Measurements from ENCODE around the gene CPEB4.

The CPEB4 gene

DNA sequence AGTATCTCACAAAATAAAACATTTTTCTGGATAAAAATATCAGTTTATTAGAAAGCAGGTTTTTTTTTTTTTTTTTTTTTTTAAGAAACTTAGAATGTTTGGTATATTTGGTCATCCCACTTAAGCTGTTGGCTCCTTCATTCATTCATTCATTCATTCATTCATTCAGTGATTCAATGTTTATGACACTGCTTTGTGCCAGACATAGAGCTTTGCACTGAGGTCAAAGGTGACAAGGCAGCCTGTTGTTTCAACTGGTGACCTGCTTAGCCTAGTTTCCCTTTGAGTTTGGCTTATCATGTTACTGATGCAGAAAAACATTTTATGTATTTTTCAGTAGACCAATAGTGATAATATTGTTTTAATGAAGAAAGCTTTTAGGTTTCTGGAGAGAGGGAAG, 23.5 kb downstream of the CPEB4 start:
- DNase-seq (ENCODE audit: insufficient read length, low spot score) = no peak
- FAIRE-seq = no peak

DNA sequence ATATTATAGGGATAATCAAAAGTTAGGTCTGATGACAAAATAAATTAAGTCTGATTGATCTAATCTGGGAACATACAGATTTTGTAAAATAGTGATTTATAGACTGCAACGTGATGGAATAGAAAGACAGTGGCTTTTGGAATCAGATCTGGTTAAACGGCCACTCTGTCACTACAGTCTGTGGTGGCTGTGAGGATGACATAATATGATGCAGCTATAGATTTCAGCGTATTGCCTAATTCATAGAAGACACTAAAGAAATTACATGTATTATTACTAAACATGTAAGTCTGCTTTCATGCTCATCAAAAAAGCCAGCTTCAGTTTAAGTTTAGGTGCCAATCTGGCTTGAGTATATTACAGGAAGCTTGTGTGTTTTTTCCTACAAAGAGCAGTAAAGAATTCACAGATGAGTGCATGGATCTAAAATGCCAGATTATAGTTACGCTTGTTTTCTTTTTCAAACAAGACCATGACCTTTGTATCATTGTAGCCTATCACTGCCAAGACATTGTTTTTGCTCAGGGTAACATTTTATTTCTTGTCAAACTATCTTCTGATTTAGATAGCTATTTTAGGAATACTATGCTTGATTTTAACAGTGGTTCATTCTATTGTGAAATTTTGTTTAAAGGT, 25.7 kb downstream of the CPEB4 start:
- peak; percentile 8 for FAIRE-seq
- no peak for DNase-seq (ENCODE audit: insufficient read length, low spot score)

DNA sequence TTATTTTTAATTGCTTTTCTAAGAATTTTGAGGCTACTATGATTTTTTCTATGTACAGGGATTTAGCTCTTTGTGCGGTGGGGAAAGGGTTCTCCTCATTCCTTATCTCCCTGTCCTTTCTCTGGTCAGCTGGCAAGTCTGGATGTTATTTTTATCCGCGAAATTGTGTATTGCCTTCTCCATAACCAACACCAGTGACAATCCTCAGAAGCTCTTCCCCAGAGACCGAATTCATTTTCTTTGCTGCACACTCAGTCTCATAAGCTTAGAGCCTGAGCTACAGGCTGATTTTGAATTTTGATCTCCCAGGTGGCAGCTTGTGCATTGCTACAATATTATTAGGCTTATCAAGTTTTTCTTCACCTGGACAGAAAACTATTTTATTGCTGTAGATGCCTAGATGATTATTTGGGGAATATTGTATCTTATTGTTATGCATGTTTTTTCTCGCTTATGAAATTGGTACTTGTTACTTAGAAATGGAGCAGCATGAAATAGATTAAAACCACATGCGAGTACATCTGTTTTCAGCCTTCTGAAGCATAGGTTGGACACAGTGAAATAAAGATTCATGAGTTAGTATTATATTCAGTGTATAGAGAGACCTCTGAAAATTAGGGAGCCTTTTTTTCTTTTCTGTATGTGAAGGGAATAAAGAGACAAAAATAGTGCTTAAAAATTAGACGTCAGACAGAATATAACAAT, 27.3 kb downstream of the CPEB4 start:
- FAIRE-seq (no peak), DNase-seq (ENCODE audit: insufficient read length, low spot score) (no peak)

DNA sequence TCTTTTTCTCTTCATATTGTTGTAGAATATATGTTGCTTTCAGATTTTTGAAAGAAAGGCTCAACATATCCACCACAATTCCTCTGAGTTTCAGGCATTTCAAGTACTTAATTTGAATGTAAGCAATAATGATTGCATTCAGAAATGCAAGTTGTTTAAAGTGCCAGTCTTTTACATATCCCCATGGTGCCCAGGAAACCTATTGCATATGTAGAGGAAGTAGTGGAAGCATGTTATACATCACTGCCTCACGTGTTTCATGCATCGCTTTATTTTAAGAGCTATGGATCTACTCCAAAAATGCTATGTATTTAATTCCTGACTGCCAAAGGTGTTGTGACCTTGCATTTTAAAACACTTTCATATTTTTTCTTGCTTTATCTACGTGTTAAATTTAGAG, 28.1 kb downstream of the CPEB4 start:
- no peak for DNase-seq (ENCODE audit: insufficient read length, low spot score)
- peak; percentile 51 for FAIRE-seq

DNA sequence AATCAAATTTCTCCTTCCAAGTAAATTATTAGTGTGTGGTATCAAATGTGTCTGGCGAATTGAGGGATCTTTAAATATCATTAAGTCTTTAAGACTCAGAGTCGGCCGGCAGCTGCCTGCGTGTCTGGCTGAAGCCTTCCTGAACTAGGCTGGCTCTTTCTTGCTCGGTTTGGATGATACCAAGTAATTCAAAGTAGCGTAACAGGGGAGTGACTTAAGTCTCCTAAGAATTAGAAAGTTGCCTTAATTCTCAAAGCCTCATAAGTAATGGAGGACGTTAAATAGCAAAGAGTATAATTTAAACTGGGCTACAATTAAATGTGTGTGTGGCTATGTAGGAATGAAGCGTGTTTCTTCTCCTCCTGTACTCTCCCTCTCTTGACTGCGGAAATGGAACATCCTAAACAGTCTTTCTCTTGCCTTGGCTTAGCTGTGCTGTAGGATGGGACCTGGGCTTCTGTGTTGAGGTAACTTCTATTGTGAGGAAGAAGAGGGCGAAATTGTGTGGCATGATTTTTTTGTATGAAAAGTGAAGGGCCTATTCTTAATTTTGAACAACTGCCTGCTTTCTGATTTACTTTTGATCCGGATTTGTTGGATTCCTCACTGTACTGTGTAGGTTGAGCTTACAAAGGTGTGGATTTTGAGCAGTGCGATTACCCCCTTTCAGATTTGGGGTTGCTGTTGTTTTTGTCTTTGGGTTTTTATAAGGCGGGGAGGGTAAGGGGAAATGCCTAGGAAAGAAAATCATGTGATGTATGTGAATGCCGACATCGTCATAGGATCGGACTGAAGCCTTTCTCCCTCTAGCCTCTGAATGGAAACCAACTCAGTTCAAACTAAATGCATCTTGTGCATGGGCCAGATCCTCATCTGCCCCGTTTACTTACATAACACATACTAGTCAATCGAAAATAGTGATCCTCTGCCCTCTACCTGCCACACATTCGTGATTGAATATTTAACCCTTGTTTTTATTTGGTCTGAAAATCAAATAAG, 29.9 kb downstream of the CPEB4 start:
- FAIRE-seq (peak; percentile 94), DNase-seq (ENCODE audit: insufficient read length, low spot score) (peak; percentile 31)

DNA sequence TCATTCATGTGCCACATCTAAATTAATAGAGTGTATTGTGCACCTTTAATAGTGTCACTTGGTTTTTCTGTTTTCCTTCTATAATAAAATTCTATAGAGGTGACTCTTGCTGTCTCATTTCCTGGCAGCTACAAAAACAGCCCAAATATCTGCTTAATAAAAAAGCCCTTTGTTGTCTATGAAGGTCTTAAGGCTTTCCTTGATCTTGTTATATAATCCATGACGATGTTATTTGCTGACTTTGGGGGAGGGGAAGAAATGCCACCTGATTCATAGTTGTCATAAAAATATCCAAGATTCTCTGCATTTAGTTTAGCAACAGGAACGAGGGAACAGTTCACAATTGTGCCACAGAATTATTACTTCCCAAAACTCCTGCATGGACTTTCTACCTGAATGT, 31.3 kb downstream of the CPEB4 start:
- FAIRE-seq (peak; percentile 75), DNase-seq (ENCODE audit: insufficient read length, low spot score) (no peak)

DNA sequence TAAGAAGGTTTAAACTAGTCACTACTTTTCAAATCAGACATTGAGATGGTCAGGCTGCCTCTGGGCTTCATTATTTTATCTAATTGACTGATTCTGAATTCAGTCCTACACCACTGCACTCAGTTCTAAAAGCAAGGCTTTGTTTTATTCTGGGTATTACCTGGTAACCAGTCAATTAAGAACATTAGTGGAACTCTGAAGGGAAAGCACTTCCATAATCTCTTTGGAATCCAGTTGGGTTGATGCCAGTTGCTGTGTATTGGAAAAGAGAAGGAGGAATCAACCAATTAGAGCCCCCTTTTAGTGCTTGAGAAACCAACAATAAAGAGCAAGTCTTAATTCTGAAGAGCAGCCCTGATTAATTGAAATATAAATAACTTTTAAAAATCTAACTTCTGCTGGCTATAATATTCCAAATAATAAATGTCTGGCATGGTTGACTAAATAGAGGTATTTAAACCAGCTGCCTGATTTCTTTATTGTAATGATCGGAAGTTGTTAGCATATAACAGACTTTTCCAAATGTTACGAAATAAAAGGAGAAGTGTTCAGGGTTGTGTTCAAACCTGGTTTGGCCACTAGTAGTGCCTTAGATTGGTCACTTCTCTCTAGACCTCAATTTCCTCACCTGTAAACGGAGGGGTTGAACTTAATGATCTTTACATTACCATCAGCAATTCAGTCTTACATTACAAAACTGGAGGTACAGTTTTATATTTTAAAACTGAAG, 32.0 kb downstream of the CPEB4 start:
- FAIRE-seq (no peak), DNase-seq (ENCODE audit: insufficient read length, low spot score) (no peak)

DNA sequence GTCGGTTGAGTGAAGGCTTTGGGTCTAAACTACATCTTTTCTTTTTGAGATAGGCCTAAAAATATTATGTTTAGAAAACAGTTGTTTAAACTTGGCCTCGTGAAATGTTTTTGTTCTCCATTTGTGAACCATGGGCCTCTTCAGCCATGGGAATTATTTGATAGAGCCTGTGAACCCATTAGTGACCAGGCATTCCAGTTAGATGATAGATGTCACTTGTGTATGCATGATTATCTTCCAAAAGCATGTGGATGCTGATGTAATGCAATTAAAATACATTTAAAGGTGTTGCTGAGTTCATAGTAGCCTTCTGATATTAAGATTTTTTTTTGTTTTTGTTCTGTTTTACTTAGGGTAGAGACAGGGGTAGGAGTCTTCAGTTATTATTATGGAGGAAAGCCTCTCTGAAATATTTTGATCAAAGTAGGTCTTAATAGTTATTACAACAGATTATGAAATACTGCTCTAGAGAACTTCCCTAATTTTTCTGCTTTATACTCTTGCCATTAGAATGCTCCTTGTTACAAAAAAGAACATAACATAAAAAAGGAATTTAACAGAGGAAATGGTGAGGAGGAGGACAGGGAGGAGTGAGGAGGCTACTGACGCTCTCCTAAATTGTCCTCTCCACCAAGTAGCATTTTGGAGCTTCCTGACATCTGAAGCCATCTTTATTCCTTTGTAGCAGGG, 32.9 kb downstream of the CPEB4 start:
- DNase-seq (ENCODE audit: insufficient read length, low spot score) = no peak
- FAIRE-seq = no peak

DNA sequence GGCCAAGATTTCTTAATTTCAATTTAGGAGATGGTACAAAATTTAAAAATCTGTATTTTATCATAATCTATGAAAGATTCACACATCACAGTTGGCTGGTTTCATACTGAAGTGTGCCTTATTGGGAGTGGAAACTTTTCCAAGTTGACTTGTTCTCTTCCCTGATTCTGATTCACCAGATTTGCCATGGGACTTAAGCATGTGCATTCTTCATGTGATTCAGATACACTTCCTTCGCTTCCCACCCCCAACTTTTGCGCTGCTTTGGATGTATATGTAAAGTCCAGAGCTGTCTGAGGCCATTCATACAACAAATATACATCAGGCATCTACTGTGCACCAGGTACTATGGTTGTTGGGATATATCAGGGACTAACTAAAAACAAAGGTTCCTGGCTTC, 34.4 kb downstream of the CPEB4 start:
- FAIRE-seq (no peak), DNase-seq (ENCODE audit: insufficient read length, low spot score) (no peak)

DNA sequence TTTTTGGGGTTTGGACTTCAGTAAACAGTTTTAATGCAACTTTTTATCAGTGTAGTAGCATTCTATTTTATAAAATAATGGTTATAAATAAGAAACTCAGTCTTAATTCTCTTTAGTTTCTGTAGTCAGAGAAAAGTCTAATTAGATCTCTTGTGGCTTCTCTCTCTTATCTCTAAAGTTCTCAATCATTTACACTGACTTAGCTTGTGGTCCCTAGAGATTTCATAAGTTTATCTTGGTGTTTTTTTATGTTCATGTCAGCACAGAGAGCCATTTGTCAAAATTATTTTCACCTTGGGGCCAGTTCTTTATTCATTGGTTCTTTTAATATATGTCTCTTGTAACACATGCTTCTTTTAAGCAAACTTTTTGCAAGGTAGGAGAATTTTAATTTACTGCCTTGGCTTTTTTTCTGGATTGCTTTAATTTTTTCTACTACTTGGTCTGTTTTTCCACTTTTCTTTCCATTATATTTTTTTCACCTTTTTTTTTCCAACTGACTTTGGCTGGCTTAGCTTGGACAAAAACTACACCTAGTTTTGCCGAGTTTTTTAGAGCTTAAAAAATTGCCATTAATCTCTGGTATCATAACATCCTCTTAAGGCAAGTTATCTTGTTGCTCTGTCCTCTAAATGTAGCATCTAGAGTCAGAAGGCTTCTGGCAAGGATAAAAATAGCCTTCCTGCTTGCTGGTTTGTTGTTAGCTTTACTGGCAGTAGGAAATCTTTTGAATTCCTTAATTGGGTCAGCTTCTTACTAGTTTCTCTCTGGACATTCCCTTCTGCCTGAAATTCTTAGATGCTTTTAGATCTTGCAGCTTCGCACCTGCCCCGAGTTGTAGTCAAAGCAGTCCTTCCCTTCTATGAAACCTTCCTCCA, 35.3 kb downstream of the CPEB4 start:
- FAIRE-seq (peak; percentile 69), DNase-seq (ENCODE audit: insufficient read length, low spot score) (no peak)

DNA sequence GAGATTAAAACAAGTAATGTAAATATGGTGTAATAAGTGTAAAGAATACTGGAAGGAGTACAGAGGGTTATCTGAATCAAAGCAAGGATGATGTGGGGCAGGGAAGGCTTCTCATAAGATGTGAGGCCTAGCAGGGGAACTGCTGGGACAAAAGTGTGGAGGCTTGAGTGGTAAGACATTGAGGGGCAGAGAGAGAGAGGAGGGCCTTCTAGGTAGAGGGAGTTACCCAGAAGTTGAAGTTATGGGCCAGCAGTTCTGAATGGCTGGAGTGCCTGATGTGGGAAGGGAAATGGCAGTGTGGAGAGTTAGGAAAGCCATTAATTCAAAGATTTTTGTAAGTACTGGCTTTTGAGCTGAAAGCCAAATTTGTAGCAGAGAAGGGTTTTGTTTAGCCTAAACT, 36.8 kb downstream of the CPEB4 start:
- peak; percentile 31 for FAIRE-seq
- DNase-seq (ENCODE audit: insufficient read length, low spot score) = no peak

DNA sequence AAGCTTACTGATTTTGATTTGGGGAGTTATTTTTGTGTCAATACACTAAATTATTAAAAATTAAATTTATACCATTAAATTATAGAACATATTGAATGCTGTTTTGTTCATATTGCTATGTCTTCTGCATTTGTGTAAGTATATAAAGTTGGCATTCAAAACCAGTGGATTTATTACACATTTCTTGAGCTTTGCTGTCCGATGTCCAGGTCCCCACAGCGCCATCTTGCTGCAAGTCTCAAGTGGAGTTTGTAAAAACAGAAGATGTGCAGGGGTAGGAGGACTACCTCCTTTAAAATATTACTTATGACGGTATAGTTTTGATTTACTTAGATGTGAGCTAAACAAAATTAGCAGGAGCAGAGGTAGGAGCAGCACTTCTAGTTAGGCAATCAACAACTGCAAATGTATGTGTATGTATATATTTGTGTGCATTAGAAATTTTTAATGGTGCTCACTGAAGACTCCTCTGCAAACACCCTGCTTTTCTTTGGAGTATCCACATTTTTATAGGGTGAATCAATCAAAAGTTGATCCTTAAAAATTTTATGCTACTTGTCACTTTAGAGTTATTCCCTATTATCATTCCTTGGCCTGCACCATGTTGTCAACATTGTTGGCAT, 37.4 kb downstream of the CPEB4 start:
- FAIRE-seq = peak; percentile 87
- DNase-seq (ENCODE audit: insufficient read length, low spot score) = no peak

DNA sequence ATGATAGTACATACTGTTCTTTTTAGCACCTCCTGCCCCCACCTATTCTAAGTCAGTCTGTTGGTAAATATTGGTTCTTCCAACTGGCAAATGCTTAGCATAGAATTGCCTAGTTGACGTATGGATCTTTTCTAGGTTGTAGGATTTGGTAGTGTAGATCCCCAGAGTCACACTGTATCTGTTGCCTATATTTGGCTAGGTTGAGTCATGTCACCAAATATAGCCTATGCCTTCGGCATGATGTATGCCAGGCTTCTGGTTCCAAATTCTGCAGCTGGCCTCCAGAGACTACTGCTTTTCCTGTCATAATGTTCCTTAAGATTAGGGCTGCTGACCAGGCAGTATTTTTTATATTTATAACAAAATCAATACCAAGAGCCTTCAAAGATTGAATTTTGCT, 38.2 kb downstream of the CPEB4 start:
- DNase-seq (ENCODE audit: insufficient read length, low spot score) (no peak), FAIRE-seq (no peak)

DNA sequence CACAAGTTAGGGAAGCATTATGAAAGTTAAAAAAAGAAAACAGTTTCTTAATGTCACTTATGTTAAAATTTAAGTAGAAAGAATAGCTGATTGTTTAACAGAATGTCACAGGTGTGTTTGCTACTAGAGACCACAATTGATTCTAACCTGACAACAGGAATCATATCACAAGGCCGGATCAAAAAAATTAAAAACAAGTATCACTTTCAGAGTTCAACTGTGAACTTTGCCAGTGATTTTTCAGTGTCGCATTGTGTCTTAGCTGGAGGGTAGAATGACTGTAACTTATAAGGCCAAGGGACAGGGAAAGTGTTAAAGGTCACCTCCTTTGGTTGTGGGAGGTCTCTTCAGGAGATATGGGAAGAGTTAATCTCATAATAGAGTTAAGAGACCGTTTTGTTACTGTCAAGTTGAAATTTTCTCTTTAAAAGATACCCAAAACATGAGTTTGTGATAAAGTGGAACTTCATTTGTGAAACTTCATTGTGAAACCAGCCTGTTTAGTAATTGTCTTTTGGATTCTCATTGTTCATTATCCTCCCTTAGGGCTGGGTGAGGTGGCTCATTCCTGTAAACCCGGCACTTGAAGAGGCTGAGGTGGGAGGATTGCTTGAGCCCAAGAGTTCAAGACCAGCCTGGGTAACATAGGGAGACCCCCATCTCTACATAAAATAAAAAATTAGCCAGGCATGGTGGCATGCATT, 40.9 kb downstream of the CPEB4 start:
- no peak for DNase-seq (ENCODE audit: insufficient read length, low spot score)
- FAIRE-seq = peak; percentile 47

DNA sequence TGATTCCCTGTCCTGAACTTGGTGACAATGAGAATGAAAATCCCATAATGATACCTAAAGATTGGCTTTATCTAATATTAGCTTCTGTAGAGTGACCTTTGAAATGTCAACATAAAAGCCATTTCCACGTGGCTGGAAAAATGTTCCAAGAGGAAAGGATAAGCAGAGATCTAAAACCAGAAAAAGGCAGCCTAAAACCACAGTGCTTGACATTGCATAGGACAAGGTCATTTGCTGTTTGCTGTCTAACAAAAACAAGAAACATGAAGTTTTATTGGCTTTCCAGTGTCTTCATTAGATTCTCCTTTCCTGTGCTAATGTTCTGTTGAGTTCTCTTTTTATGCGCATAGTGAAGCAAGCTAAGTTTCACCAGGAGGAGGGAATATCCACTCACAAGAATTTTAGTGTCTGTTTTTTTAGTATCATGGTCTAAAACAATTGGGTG, 44.6 kb downstream of the CPEB4 start:
- DNase-seq (ENCODE audit: insufficient read length, low spot score) (no peak), FAIRE-seq (no peak)

DNA sequence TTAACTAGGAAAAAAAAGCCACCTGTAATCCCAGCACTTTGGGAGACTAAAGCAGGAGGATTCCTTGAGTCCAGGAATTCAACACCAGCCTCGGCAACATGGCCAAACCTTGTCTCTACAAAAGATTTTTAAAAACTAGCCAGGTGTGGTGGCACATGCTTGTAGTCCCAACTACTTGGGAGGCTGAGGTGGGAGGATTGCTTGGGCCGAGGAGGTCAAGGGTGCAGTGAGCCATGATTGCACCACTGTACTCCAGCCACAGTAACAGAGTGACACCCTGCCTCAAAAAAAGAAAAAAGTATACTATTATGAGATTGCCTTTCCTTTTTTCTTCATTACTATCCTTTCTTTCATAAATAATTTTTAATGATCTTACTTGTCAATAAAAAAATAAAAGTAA, 45.8 kb downstream of the CPEB4 start:
- FAIRE-seq = no peak
- DNase-seq (ENCODE audit: insufficient read length, low spot score) = no peak

DNA sequence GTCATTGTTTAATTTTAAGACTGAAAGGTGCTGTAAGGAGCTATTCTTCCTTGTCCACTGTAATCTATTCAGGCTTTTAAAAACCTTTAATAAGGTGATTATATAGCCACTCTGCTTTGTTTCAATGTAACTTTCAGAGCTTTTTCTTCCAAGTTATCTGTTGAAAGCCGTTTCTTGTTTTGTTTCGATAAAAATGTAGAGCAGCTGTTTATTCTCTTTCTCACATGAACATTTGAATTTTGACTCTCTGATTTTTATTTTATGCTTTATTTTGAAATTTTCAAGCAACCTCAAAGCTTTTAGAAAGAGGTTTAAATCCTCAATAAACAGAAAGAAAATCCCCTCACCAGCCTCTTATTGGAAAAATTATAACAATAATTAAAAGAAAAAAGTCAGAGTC, 47.2 kb downstream of the CPEB4 start:
- DNase-seq (ENCODE audit: insufficient read length, low spot score) (no peak), FAIRE-seq (no peak)

DNA sequence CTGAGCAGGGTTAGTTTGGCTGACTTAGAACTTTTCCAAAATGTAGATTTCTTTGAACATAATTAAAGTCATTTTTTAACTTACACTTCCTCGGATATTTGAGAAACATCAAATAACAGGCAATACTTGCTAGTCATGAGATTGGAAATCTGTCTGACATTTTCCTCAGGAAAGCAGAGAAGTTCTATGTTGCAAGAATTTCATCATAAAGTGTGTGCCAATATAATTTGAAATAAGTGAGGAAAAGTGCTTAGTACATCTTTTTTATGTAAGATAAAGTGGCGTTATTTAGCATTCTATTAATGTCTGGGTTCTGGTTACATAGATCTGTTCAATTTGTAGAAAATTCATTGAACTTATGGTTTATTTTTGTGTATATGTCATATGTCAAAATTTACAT, 52.1 kb downstream of the CPEB4 start:
- FAIRE-seq (no peak), DNase-seq (ENCODE audit: insufficient read length, low spot score) (no peak)

All from GM19239 (cell line).